Neural progenitor cell (in vitro differentiated cells): ENCODE results near the gene SLC66A3.

Source experiments
- EZH2 ChIP-seq: fragments of 200-600 bp; sonication (generic); IDR thresholded peaks from 2 replicates; pipeline ENCODE4 v1.6.1; 2017; ENCODE audit warnings: antibody characterized with exemption, mild to moderate bottlenecking, moderate library complexity
- EZH2phosphoT487 ChIP-seq: fragments of 200-600 bp; sonication (generic); IDR thresholded peaks from 2 replicates; pipeline ENCODE4 v1.6.1; 2017; ENCODE audit warnings: antibody characterized with exemption
- TF ChIP-seq, protein P1 (sequence below): fragments of 200-600 bp; sonication (generic); IDR thresholded peaks from 2 replicates; pipeline ENCODE4 v1.5.1; 2017; ENCODE audit warnings: antibody characterized with exemption, mild to moderate bottlenecking

DNA sequence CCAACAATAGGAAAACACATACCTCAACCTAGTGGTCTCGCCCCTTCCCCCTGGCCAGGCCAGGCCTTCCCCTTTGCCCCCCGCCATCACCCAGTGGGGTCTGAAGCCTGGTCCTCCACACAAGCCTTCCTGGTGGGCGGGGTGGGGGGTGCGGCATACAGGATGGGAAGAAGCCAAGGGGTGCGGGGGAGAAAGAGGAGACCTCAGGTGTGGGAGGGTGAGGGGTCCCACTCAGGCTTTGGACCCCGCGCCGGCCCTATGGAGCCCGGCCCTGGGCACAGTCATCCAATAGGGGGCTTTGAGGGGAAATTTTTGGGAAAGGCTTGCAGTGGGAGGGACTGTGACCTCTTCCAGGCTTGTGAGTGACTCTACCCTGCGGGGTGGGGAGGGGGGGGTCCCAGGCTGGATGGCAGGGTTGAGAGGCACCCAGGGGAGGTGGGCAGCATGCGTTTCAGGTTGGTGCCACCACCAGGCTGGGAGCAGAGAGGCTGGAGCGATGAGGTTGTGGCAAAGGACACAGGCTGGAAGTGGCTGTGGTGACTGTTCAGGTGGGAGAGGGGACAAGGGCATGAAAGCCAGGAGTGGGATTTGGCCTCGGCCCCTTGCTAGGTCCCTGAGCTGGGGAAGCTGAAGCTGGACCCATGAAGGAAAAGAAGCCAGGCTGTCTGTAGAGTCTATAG is 1.3 kb downstream of the SLC66A3 start:
- TF ChIP-seq, protein P1, sequence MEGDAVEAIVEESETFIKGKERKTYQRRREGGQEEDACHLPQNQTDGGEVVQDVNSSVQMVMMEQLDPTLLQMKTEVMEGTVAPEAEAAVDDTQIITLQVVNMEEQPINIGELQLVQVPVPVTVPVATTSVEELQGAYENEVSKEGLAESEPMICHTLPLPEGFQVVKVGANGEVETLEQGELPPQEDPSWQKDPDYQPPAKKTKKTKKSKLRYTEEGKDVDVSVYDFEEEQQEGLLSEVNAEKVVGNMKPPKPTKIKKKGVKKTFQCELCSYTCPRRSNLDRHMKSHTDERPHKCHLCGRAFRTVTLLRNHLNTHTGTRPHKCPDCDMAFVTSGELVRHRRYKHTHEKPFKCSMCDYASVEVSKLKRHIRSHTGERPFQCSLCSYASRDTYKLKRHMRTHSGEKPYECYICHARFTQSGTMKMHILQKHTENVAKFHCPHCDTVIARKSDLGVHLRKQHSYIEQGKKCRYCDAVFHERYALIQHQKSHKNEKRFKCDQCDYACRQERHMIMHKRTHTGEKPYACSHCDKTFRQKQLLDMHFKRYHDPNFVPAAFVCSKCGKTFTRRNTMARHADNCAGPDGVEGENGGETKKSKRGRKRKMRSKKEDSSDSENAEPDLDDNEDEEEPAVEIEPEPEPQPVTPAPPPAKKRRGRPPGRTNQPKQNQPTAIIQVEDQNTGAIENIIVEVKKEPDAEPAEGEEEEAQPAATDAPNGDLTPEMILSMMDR, result no peak
- TF ChIP-seq EZH2phosphoT487 (no peak), EZH2 (no peak)
